HG03342 (cell line): ENCODE data around the gene ATP9A.
"Not testable (repeated sequence)": the region's sequence is repeated elsewhere in the genome, so short reads cannot be mapped to it uniquely, and the experiment has no call there.

Experiments used
- ATAC-seq: cut with Tn5 transposase; IDR thresholded peaks from one replicate; pipeline ENCODE4 v1.9.1; 2021; ENCODE audit warnings: mild to moderate bottlenecking, moderate library complexity; ENCODE audit not compliant: unreplicated experiment

The ATP9A gene

DNA sequence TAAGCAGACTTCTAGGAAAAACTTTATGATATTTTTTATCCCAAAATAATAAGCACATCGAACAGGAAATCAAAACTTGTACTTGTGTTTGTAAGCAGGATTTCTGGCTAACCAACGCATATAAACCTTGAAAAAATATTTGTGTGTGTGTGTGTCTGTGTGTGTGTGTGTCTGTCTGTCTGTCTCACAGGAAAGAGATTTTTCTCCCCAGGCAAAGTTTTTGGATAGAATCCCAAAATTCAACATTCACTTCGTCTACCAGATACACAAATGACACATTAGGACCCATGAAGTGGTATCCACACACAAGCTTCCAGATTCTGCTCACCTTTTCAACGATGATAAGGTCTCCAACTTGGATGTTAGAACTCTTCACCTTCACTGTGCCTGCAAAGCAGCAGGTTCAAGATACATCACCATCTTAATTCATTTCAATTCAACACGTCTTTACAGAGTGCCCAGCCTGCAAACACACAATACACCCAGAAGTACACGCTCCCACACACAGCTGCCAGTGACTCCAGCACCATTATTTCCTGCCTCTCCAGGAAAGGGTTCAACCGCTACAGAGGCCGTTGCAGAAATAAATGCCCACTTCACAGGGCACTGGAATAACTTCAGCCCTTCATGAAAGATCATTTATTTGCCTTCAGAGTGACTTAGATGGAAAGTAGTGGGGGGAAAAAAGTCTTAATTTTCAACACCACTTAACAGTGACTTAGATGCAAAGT is 70.9 kb downstream of the ATP9A start:
- no peak for ATAC-seq

DNA sequence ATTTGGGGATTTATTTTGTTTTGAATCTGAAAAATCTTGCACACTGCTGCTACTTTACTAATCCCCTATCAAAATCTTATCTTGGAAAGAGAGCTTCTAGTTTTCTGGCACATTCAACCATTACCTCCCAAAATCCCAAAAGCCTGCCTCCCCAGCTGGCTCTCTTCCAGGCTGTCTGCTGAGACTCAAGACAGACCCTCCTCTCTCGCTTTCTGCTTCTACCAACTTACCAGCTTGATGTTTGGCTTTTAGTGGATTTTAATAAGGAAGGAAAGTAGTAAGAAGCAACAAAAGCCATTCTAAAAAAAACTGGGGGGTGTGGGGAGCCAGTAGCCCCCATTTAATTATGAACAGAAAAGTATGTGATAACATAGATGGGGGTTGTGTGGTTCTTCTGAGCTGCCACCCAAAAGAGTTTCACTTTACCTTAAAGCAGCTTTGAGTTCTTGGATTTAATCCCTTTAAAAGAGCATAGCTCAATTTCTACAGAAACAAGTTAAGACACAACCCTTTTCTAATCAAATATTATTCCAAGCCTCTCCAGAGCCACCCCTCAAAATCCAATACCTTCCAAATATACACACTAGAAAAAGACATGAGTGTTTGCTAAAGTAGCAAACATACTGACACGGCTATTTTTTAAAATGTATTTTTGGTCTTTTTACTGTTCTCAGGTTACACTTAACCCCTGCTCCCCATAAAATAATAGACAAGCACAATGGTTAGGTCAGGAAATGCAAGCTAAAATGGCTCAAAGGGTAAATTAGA is 71.7 kb downstream of the ATP9A start:
- no peak for ATAC-seq

DNA sequence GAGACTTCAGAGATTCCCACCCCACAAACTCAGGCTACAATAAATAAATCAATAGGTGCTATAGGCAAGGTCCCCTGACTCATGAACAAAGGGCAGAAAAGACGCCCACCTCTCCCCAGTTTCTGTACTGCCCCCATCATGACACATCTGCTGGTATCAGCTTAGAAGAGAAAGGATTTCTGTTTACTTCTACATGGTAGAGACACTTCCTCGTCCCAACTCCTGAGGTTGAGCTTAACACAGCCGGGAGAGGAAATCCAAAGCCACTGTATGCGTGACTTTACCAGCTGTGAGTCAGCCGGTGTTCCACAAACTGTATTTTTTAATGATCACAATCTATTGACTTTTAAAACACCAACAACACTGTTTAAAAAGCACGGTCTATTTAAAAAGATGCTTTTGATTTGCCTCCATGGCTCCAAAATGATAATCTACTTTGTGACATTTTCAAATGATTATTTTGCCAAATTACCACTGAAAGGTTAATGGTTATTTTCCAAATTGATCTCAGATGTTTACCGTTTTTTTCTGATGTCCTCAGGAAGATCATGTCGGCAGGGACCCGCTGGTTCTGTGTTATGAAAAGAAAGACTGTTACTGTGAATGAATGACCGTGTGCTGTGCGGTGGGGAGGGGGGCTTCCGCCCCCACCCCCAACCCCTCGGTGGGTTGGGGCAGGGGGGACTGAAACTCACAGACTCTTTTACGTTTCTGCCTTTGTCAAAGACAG is 72.5 kb downstream of the ATP9A start:
- no peak for ATAC-seq

DNA sequence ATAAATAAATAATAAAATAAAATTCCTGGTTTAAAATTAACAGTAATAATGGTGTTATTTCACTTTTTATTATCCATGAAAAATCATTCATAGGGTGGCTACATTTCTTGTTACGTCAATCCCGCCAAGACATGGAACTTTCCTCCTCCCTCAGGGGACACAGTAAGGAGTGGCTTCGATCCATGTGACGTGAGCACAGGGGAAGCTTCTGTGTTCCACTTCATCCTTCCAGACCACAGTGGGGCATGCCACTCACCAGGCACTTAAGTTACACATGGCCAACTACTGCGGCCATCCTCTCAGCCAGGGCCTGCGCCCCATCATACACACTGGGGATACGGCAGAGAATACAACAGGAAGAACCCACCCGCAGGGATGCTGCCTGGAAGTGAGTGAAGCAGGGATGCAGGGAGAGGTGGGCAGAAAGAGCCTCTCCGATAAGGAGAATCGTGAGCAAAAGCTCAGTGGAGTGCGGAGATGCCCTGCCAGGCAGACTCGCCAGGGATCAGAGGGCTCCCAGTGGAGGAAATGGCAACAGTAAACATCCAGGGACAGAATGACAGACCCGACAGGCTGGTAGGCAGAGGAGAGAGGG is 75.3 kb downstream of the ATP9A start:
- no peak for ATAC-seq

DNA sequence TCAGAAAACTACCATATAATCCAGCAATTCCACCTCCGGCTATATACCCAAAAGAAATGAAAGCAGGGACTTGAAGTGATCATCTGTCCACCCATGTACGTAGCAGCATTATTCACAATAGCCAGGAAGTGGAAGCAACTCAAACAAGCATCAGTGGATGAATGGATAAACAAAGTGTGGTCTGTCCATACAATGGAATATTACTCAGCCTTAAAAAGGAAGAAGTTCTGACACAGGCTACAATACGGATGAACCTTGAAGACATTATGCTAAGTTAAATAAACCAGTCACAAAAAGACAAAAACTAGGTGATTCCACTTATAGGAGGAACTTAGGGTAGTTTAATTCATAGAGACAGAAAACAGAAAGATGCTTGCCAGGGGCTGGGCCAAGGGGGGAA is 76.5 kb downstream of the ATP9A start:
- no peak for ATAC-seq

DNA sequence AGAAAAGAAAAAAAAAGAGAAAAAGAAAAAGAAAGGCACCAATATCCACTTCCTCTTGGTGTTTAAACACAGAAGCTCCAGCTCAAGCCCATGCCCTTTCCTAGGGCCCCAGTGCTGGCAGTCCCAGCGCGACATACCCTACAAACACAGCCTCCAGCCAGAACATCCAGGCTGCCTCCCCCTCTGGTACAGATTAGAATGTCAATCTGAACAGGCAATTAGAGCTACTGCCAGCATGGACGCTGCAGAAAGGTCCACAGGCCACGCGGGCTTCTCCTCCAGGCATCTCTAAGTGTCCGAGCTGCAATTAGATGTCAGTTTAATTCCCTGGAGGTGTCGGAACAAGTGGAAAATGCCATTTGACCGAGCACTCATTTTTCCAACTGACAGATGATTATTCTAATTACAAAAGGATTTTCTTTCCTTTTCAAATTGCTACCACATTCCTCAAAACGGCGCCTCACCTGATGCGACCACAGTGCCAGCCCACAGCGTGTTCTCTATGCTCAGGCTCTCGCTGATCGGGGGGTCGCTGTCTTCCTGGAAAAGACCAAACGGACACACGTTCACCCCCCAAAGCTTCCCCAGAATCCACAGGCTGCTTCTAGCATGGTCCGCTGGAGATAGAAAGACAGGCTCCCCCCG is 79.5 kb downstream of the ATP9A start:
- ATAC-seq = no peak

DNA sequence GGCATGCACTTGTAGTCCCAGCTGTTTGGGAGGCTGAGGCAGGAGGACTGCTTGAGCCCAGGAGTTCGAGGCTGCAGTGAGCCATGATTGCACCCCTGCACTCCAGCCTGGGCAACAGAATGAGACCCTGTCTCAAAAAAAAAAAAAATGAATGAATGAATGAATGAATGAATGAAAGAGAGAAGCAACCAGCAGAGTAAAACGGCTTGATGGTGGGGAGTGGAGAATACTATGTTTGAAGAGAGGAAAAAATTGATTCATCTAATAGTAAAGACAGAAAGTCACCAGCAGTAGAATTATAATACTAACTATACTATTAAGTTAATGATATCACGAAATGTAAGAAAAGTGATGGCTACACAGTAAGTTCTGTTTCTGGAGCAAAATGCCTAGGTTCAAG is 80.6 kb downstream of the ATP9A start:
- no peak for ATAC-seq

DNA sequence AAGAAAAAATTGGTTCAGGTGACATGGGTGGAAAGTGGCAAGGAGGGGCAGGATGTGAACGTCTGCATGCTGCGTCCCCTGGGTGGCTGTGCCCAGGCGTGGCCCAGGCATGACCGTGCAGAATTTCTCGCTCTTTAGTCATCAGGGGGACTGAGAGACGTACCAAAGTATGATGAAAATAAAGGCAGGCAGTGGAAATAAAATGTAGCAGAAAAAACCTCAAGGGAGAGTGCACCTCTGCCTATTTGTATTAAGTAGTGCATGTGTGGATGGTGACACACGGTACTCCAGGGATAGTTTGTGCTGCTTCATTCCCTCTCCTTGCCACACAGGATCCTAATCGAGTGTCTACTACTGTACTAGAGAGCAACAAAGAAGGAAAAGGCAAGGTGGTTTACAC is 81.1 kb downstream of the ATP9A start:
- ATAC-seq = no peak

DNA sequence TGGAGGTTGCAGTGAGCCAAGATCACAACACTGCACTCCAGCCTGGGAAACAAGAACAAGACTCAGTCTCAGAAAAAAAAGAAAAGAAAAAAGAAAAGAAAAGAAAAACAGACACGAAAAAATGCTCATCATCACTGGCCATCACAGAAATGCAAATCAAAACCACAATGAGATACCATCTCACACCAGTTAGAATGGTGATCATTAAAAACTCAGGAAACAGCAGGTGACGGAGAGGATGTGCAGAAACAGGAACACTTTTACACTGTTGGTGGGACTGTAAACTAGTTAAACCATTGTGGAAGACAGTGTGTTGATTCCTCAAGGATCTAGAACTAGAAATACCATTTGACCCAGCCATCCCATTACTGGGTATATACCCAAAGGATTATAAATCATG is 82.7 kb downstream of the ATP9A start:
- ATAC-seq = not testable (repeated sequence)

DNA sequence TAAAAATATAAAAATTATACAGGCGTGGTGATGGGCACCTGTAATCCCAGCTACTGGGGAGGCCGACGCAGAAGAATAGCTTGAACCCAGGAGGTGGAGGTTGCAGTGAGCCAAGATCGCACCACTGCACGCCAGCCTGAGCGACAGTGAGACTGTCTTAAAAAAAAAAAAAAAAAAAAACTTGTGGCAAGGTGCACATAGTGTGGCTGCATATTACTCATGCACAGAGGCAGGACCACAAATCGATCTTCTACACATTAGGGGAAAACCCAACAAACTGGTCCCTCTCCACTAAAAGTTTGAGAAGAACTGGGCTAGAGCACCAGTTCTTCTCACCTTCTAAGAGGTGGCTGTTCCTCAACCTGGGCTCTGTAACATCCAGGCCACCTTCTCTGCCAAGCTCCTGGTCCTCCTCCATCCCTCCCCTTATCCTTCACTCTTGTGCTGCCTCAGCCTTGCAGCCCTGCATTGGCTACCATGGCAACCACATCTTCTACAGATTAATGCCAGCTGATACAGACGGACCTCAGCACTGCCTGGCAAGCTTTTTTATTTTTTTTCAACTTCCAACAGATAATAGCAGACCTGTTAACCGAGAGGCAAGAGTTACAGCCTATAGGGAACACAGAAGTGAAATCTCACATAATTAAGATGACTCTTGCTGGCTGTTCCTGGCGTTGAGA is 88.0 kb downstream of the ATP9A start:
- no peak for ATAC-seq

DNA sequence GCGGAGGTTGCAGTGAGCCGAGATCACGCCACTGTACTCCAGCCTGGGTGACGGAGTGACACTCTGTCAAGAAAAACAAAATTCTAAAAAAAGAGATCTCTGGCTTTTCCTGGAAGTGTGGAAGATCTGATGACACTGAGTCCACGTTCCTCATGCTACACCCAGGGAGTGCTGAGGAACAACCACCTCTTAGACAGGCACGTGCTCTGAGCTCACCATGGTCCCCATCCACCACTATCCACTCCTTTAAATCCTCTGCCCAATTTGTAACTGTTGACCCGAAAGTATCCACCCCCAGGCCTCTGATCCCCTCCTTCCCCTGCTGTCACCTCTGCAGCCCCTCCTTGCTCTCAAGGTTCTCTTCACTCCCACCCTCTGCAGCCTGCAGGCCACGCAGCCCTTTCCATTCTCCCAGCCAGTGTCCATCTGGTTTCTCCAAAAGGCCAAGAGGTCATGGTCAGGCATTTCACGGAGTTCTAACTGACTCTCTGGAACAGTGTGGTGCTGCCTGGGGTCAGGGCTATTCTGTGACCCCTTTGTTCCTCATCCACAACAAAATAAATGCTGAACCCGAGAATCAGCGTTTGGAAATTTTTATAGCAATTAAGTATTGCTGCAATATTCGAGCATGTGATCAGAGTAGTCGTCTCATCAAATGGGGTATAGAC is 88.8 kb downstream of the ATP9A start:
- ATAC-seq = no peak

DNA sequence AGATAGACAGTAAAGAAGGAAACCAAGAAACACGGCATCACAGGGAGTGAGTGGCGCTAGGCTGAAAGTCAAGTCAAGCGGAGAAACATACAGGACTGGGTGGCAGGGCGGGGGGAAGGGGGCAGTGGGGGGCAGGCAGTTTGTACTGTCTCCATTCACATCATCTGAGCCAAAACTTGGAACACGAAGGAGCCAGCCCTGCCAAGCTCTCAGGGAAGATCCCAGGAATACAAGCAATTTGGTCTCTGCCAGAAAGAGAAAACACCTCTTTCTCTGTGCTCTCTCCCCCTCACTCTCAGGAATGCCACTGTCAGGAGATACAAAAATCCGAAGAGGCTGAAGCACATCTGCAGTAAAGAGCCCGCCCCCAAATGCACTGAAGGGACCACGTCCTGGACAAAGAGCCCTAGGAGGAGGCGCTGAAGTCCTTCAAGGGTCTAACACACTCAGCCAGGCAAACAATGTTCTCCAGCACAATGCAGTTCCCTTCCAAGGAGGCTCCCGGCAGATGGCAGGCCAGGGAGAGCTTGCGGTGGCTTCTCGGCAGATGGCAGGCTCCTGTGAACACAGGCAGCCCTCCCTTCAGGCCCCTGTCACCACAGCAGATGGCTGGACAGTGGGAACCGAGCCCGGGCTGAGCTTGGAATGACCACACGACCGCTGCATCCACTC is 90.0 kb downstream of the ATP9A start:
- ATAC-seq = no peak

DNA sequence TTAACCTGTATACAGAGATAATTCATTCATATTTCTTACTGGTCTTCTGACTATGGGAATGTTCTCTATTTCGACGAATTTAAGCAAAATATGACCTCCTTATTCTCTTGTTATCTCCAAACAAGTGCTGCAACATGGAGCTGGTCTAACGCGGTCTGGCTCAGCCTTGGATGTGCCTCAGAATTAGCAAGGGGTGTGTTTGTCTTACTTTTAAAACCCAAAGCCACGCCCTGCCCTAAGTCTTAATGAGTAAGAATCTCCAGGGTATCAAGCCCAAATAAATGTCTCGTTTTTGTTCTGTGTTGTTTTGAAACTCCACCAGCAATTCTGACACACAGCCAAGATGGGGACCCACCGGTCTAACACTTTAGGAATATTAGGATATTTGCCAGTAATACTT is 99.2 kb downstream of the ATP9A start:
- no peak for ATAC-seq

DNA sequence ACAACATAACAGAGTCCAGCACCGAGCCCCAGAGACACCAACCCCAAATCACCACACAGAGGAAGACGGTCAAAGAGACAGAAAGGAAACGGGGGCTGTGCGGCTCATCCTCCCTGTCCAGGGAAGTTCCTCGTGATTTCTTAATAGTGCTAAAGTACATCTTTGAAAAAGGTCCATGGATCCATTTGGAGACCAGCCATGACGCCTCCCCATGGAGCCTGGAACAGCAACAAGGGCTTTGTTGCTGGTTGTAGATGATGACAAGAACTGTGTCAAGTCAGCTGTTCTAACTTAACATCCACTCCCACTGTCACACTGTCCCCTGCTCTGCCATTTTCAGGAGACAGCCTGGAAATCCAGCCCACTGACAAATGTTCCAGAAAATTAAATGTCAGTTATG is 99.7 kb downstream of the ATP9A start:
- no peak for ATAC-seq

DNA sequence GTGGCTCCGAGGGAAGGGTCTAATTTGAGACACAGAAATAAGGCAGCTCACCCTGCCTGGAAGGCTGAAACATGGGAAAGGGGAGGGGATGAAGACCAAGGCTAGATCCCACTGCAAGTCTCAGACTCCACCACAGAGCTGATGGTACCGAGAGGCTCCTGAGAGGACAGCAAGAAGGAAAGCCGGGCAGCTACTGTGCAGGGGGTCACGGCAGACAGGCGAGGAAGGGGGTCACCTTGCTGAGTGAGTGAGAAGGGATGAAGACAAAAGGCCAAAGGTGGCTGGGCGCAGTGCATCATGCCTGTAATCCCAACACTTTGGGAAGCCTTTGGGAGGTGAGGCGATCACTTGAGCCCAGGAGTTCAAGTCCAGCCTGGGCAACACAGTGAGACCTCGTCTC is 100.7 kb downstream of the ATP9A start:
- ATAC-seq = no peak

DNA sequence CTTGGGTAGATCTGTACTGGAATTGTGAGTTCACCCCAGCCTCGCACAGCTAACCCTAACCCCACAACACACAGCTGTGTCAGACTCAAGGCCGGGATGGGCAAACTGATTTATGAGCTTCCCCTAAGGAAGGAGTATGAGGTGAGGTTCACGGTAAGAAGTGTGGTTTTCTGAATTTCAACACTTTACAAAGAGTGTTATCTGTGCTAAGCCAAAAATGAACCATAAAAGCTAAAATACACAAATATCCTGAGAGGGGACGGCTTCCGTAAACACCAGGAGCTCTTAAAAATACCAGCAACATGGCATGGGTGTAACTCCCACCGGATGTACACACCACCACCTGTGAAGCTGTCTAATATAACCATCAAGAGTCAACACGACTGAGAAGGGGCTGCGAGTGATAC is 101.2 kb downstream of the ATP9A start:
- ATAC-seq = no peak

DNA sequence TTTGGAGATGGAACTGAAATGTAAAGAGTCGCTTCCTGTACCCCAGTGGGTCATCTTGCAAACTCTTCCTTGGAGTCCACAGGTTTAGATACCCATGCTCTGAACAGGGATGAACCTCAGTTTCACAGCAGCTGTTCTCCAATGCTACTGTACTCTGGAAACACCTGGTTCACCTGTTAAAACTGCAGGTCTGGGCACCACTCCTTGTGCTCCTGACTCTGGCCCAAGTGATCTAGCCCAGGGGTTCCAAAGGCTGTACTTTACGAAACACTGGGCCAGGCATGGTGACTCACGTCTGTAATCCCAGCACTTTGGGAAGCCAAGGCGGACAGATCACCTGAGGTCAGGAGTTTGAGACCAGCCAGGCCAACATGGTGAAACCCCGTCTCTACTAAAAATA is 102.1 kb downstream of the ATP9A start:
- ATAC-seq = no peak

DNA sequence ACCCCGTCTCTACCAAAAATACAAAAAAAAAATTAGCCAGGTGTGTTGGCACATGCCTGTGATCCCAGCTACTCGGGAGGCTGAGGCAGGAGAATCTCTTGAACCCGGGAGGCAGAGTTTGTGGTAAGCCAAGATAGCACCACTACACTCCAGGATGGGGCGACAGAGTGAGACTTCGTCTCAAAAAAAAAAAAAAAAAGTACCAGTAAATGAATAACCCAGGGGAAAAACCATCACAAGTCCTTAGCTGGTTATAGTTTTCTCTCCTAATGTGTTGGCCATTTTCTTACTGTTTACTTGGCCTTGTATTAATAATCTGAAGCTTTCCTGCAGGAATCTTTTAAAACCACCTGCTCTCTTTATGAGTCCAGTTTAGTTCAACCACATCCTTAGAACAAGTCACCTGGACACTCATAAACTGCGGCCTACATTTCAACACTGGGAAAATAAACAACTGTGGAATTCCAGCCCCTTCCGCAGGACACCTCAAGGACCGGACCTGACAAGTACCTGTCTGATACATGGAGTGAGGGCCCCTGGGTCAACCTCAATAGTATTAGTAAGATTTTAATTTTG is 102.6 kb downstream of the ATP9A start:
- ATAC-seq = no peak

DNA sequence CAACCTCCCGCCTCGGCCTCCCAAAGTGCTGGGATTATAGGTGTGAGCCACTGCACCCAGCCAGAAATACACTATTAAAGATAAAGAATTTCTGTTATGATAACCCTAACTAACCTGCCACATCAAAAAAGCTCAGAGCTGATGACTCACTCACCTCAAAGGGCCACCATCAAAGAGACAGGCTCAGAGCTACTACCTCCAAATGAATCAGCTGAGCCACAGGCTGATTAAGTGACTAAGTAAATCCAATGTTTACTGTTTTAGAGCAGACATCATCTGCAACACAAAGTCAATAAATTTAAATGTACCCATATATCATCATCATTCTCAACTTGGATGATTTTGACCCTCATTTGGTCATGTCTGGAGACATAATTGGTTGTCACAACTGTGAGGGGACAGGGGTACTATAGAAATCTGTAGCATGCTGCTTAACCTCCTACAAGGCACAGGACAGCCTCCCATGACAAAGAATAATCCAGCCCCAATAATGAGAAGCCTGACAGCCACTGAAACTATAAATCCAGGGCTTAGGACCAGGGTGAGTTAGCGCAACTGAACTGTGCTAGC is 106.5 kb downstream of the ATP9A start:
- peak; percentile 55 for ATAC-seq
